Measurements from ENCODE around the gene PWWP2B. TPM values are rescaled to one million over a fixed set of nuclear protein-coding genes. Genes with fewer than 3 reads are reported as not detected.

The PWWP2B gene
- total and polyA plus RNA-seq, 10 of the 15 experiments (the other 5 are each of a cell fraction or from before 2014, with no cell fraction given) = 0.04 to 0.87 (median 0.35) TPM; not detected in 4

GRCh38 chr10:132399117-132400035 lies 2.4 kb downstream of the PWWP2B start (continued):
- TF ChIP-seq, protein P1, sequence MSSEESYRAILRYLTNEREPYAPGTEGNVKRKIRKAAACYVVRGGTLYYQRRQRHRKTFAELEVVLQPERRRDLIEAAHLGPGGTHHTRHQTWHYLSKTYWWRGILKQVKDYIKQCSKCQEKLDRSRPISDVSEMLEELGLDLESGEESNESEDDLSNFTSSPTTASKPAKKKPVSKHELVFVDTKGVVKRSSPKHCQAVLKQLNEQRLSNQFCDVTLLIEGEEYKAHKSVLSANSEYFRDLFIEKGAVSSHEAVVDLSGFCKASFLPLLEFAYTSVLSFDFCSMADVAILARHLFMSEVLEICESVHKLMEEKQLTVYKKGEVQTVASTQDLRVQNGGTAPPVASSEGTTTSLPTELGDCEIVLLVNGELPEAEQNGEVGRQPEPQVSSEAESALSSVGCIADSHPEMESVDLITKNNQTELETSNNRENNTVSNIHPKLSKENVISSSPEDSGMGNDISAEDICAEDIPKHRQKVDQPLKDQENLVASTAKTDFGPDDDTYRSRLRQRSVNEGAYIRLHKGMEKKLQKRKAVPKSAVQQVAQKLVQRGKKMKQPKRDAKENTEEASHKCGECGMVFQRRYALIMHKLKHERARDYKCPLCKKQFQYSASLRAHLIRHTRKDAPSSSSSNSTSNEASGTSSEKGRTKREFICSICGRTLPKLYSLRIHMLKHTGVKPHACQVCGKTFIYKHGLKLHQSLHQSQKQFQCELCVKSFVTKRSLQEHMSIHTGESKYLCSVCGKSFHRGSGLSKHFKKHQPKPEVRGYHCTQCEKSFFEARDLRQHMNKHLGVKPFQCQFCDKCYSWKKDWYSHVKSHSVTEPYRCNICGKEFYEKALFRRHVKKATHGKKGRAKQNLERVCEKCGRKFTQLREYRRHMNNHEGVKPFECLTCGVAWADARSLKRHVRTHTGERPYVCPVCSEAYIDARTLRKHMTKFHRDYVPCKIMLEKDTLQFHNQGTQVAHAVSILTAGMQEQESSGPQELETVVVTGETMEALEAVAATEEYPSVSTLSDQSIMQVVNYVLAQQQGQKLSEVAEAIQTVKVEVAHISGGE (CRISPR knock-in tag; IDR thresholded peaks at IDR 0.05) = no peak
- TF ChIP-seq RCOR1 (conservative IDR thresholded peaks at IDR 0.05; ENCODE audit: low read depth, low read length) (no peak), NRF1 (conservative IDR thresholded peaks at IDR 0.05; ENCODE audit: low read depth, low read length) (no peak), SIX5 (IDR thresholded peaks at IDR 0.05; ENCODE audit: low read depth, low read length, severe bottlenecking) (no peak), CBFB (IDR thresholded peaks at IDR 0.05; ENCODE audit: low read depth) (no peak), WRNIP1 (IDR thresholded peaks at IDR 0.05; ENCODE audit: borderline replicate concordance, low read depth, low read length) (no peak), LARP7 (IDR thresholded peaks at IDR 0.05) (no peak), RAD51 (IDR thresholded peaks at IDR 0.05) (no peak)
- TF ChIP-seq, protein P2, sequence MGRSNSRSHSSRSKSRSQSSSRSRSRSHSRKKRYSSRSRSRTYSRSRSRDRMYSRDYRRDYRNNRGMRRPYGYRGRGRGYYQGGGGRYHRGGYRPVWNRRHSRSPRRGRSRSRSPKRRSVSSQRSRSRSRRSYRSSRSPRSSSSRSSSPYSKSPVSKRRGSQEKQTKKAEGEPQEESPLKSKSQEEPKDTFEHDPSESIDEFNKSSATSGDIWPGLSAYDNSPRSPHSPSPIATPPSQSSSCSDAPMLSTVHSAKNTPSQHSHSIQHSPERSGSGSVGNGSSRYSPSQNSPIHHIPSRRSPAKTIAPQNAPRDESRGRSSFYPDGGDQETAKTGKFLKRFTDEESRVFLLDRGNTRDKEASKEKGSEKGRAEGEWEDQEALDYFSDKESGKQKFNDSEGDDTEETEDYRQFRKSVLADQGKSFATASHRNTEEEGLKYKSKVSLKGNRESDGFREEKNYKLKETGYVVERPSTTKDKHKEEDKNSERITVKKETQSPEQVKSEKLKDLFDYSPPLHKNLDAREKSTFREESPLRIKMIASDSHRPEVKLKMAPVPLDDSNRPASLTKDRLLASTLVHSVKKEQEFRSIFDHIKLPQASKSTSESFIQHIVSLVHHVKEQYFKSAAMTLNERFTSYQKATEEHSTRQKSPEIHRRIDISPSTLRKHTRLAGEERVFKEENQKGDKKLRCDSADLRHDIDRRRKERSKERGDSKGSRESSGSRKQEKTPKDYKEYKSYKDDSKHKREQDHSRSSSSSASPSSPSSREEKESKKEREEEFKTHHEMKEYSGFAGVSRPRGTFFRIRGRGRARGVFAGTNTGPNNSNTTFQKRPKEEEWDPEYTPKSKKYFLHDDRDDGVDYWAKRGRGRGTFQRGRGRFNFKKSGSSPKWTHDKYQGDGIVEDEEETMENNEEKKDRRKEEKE (IDR thresholded peaks at IDR 0.05) = no peak
